MCF 10A (cell line): ENCODE measurements around the gene ABHD17B. TPM values are rescaled to one million over a fixed set of nuclear protein-coding genes. Genes with fewer than 3 reads are reported as not detected.

ENCODE experiments used
- BruUV-seq: library from RNA; stranded (reverse); fragments of 400-500 nt; replicated peaks from 2 replicates; lab custom pipeline; 2021; lab: Mats Ljungman, UMichigan
- CTCF ChIA-PET: fragments of 300-600 bp; sonication (Branson Sonifier 250); formaldehyde crosslinking; extraction: SDS; loops from one replicate; lab custom pipeline; 2021; ENCODE audit warnings: antibody characterized with exemption, inconsistent platforms; lab: Yijun Ruan, JAX
- POLR2A ChIA-PET: fragments of 300-600, 350-650 bp; sonication (Branson Sonifier 250); formaldehyde crosslinking; extraction: SDS; loops from one replicate; lab custom pipeline; 2020; ENCODE audit warnings: antibody characterized with exemption, inconsistent platforms; lab: Yijun Ruan, JAX
- DNase-seq: peaks from one replicate; pipeline ENCODE4 v3.0.0-alpha.2; 2018; ENCODE audit not compliant: unreplicated experiment
- H3K27ac Mint-ChIP-seq: one replicate; pipeline ENCODE4 v1.8.0; 2022; ENCODE audit warnings: mild to moderate bottlenecking, low read depth, mixed read lengths; ENCODE audit not compliant: unreplicated experiment
- H3K27me3 Mint-ChIP-seq: one replicate; pipeline ENCODE4 v1.8.0; 2022; ENCODE audit warnings: mixed read lengths; ENCODE audit not compliant: insufficient read depth, unreplicated experiment
- H3K36me3 Mint-ChIP-seq: one replicate; pipeline ENCODE4 v1.8.0; 2022; ENCODE audit warnings: mild to moderate bottlenecking, moderate library complexity, mixed read lengths; ENCODE audit not compliant: insufficient read depth, unreplicated experiment
- H3K4me1 Mint-ChIP-seq: one replicate; pipeline ENCODE4 v1.8.0; 2022; ENCODE audit warnings: mixed read lengths; ENCODE audit not compliant: insufficient read depth, unreplicated experiment
- H3K4me3 Mint-ChIP-seq: one replicate; pipeline ENCODE4 v1.8.0; 2022; ENCODE audit warnings: mild to moderate bottlenecking, moderate library complexity, mixed read lengths; ENCODE audit not compliant: unreplicated experiment
- H3K9me3 Mint-ChIP-seq: one replicate; pipeline ENCODE4 v1.8.0; 2022; ENCODE audit warnings: mixed read lengths; ENCODE audit not compliant: unreplicated experiment
- intact Hi-C: fragments of 100-400 bp; cut with micrococcal nuclease; formaldehyde crosslinking; loops from 2 replicates; pipeline ENCODE4 v1.14.1; 2022
- total RNA-seq: library from RNA; stranded (reverse); gene quantifications from 2 replicates; pipeline ENCODE4 v1.2.3, GENCODE V29; 2022
- TF ChIP-seq, protein P1 (sequence below): fragments of 200-600 bp; IDR thresholded peaks from one replicate; pipeline ENCODE4 v1.8.0; 2022; ENCODE audit warnings: antibody characterized with exemption, mild to moderate bottlenecking; ENCODE audit not compliant: unreplicated experiment

ABHD17B gene
- total RNA-seq, 1 experiment from 2014 or later, result 10.5 TPM

DNA sequence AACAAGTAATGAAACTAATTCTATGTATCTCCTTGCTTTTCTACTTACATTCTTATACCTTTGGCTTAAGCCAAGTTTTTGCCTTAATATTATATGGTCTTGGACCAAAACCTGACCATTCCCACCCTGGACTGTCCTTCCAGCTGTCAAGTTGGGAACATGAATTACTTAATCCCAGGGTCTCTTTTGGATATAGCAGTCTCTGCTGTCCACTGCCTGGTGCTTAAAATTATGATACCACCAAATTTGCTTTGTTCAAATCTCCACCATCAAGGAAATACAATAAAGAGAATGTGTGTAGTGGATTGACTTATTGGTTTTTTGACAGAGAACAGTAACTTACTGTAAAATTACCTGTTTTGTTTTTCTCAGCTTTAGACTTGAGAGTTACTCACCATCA lies 66.2 kb downstream of the ABHD17B start:
- Mint-ChIP-seq H3K27me3 (no peaks in the 10 kb centered on the region), H3K9me3 (no peaks in the 10 kb centered on the region), H3K27ac (no peak overlapping the region), H3K4me1 (no peaks in the 10 kb centered on the region), H3K4me3 (no peak overlapping the region), H3K36me3 (no peaks in the 10 kb centered on the region)
- ChIA-PET POLR2A (no interaction called here), CTCF (interaction anchor here (0.8 to 1.7 kb wide), 2 partner anchors 26 to 38 kb away, joined by 3 to 5 read pairs; no protein-coding TSS in a partner anchor)
- TF ChIP-seq, protein P1, sequence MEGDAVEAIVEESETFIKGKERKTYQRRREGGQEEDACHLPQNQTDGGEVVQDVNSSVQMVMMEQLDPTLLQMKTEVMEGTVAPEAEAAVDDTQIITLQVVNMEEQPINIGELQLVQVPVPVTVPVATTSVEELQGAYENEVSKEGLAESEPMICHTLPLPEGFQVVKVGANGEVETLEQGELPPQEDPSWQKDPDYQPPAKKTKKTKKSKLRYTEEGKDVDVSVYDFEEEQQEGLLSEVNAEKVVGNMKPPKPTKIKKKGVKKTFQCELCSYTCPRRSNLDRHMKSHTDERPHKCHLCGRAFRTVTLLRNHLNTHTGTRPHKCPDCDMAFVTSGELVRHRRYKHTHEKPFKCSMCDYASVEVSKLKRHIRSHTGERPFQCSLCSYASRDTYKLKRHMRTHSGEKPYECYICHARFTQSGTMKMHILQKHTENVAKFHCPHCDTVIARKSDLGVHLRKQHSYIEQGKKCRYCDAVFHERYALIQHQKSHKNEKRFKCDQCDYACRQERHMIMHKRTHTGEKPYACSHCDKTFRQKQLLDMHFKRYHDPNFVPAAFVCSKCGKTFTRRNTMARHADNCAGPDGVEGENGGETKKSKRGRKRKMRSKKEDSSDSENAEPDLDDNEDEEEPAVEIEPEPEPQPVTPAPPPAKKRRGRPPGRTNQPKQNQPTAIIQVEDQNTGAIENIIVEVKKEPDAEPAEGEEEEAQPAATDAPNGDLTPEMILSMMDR, result no peak
- BruUV-seq, result no TSS peak
- no peak for DNase-seq
- intact Hi-C loops, result loop anchor here (10.0 kb wide), 1 partner anchor 60 kb away; no protein-coding TSS in a partner anchor

DNA sequence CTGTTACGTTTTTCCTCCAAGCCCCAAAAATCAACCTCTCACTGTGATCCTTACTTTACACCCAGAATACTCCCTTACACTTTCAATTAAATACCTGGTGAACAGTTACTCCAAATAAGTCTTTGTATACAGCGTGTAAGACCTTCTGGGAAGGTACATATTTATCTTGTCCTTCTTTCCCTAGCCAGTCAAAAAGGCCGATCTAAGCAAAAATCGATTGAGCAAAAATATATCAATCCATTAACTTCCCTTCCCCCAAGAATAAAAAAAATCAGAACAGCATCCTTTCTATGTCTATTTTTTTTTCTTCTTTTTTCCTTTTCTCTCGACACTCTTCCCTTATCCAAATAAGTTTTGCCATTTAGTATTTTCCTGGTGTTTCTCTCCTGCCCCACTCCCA lies 71.3 kb downstream of the ABHD17B start:
- BruUV-seq, result no TSS peak
- H3K27me3 Mint-ChIP-seq, result no peaks in the 10 kb centered on the region
- TF ChIP-seq, protein P1, result no peak
- H3K4me3 Mint-ChIP-seq, result no peak overlapping the region
- H3K27ac Mint-ChIP-seq, result no peak overlapping the region
- no peaks in the 10 kb centered on the region for H3K4me1 Mint-ChIP-seq
- intact Hi-C loops, result loop anchor here (10.0 kb wide), 1 partner anchor 65 kb away; no protein-coding TSS in a partner anchor
- CTCF ChIA-PET, result no interaction called here
- POLR2A ChIA-PET, result no interaction called here
- peaks cover 14% of the 10 kb centered on the region for H3K9me3 Mint-ChIP-seq
- no peaks in the 10 kb centered on the region for H3K36me3 Mint-ChIP-seq
- DNase-seq, result no peak

DNA sequence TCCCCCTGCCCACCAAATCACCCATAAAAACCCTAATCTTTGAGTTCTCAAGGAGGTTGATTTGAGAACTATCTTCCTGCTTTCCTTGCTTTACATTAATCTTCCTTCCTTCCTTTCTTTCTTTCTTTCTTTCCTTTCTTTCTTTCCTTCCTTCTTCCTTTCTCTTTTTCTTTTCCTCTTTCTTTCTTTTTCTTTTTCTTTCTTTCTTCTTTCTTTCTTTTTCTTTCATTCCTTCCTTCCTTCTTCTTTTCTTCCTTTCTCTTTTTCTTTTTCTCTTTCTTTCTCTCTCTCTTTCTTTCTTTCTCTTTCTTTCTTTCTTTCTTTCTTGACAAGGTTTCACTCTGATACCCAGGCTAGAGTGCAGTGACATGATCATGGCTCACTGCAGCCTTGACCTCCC lies 75.4 kb downstream of the ABHD17B start:
- H3K9me3 Mint-ChIP-seq, result peaks cover 17% of the 10 kb centered on the region
- no TSS peak for BruUV-seq
- no peaks in the 10 kb centered on the region for H3K27me3 Mint-ChIP-seq
- POLR2A ChIA-PET, result no interaction called here
- TF ChIP-seq, protein P1, result no peak
- DNase-seq, result no peak
- no peaks in the 10 kb centered on the region for H3K4me1 Mint-ChIP-seq
- no peak overlapping the region for H3K4me3 Mint-ChIP-seq
- intact Hi-C loops, result no loop called here
- no peak overlapping the region for H3K27ac Mint-ChIP-seq
- CTCF ChIA-PET, result interaction anchor here (0.6 kb wide), 1 partner anchor 141 kb away, joined by 3 read pairs; no protein-coding TSS in a partner anchor
- no peaks in the 10 kb centered on the region for H3K36me3 Mint-ChIP-seq

DNA sequence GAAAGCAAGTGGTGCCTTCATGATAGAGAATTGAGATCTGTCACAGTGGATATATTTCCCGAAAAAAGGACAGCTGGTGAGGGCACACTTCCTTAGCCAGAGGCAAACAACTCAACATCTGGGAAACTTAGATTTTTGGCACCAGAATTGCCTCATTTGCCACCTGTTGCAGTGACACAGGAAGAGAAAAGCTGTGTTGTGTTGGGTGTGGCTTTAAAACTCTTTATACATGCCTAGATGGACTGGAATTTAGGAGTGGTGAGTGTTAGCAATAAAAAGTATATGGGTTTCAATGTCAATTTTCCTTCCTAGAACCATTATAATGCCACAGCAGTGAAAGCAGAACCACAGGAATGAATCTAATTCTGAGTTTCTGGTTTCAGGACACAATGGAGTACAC lies 80.1 kb downstream of the ABHD17B start:
- peaks cover 15% of the 10 kb centered on the region for H3K9me3 Mint-ChIP-seq
- no peak overlapping the region for H3K27ac Mint-ChIP-seq
- no peak overlapping the region for H3K4me3 Mint-ChIP-seq
- no peaks in the 10 kb centered on the region for H3K36me3 Mint-ChIP-seq
- TF ChIP-seq, protein P1, result no peak
- intact Hi-C loops, result no loop called here
- ChIA-PET CTCF (interaction anchor here (0.7 to 1.1 kb wide), 3 partner anchors 12 to 195 kb away, joined by 3 to 7 read pairs (median 3); no protein-coding TSS in a partner anchor), POLR2A (no interaction called here)
- H3K27me3 Mint-ChIP-seq, result no peaks in the 10 kb centered on the region
- H3K4me1 Mint-ChIP-seq, result no peaks in the 10 kb centered on the region
- DNase-seq, result no peak
- BruUV-seq, result no TSS peak
